GM18867 (cell line): ENCODE results near the gene SYCE3.

Experiments used
- ATAC-seq: cut with Tn5 transposase; IDR thresholded peaks from one replicate; pipeline ENCODE4 v1.9.1; 2021; ENCODE audit warnings: mild to moderate bottlenecking, moderate library complexity; ENCODE audit not compliant: unreplicated experiment

The SYCE3 gene

GRCh38 chr22:50600967-50601668, 38.4 kb upstream of the SYCE3 start:
- ATAC-seq: no peak

GRCh38 chr22:50600538-50600937, 37.8 kb upstream of the SYCE3 start, which contains the start of gene MAPK8IP2:
MAPK8IP2 (plus strand) TSS chr22:50600793; CDS start chr22:50600819, 26 bp downstream.
- no peak for ATAC-seq

- no peak for ATAC-seq
Observed at GRCh38 chr22:50599816-50600455, 37.2 kb upstream of the SYCE3 start.

- ATAC-seq: no peak
Observed at GRCh38 chr22:50597097-50597496, 34.4 kb upstream of the SYCE3 start.

GRCh38 chr22:50595189-50595588, 32.5 kb upstream of the SYCE3 start:
- ATAC-seq: no peak

GRCh38 chr22:50587407-50587806, 24.7 kb upstream of the SYCE3 start:
- ATAC-seq: no peak

GRCh38 chr22:50586416-50586815, 23.7 kb upstream of the SYCE3 start:
- no peak for ATAC-seq

GRCh38 chr22:50585781-50586180, 23.1 kb upstream of the SYCE3 start:
- no peak for ATAC-seq

- ATAC-seq: no peak
Observed at GRCh38 chr22:50585238-50585637, 22.5 kb upstream of the SYCE3 start.

- ATAC-seq: no peak
Observed at GRCh38 chr22:50584106-50585096, 21.7 kb upstream of the SYCE3 start.

GRCh38 chr22:50583294-50583861, 20.7 kb upstream of the SYCE3 start:
- peak; percentile 25 for ATAC-seq

- peak; percentile 86 for ATAC-seq
Observed at GRCh38 chr22:50582493-50583293, 20.0 kb upstream of the SYCE3 start, which contains the start of gene CHKB. CHKB (minus strand) TSS chr22:50582849; CDS start chr22:50582781, 68 bp downstream.

GRCh38 chr22:50581950-50582492, 19.3 kb upstream of the SYCE3 start:
- no peak for ATAC-seq

GRCh38 chr22:50581031-50581949, 18.6 kb upstream of the SYCE3 start:
- ATAC-seq: no peak

GRCh38 chr22:50579752-50580151, 17.0 kb upstream of the SYCE3 start:
- ATAC-seq: no peak

GRCh38 chr22:50578776-50579310, 16.1 kb upstream of the SYCE3 start:
- no peak for ATAC-seq

- ATAC-seq: no peak
Observed at GRCh38 chr22:50577987-50578775, 15.5 kb upstream of the SYCE3 start, which contains the start of gene CPT1B. CPT1B (minus strand) TSS chr22:50578427; CDS start chr22:50577915, 512 bp downstream.

GRCh38 chr22:50577697-50577986, 14.9 kb upstream of the SYCE3 start:
- no peak for ATAC-seq
